Measurements from ENCODE around the gene USP15.
"Not testable (repeated sequence)": the region's sequence is repeated elsewhere in the genome, so short reads cannot be mapped to it uniquely, and the experiment has no call there.

Gene USP15

GRCh38 chr12:62463252-62463651, 203.0 kb downstream of the USP15 start:
- not testable (repeated sequence) for DNase-seq

Data from DMS 273 treated with DMSO at 0.1 percent for 48 hours (cell line).